Fibroblast of villous mesenchyme (primary cell): ENCODE data around the gene WDR55. TPM values are rescaled to one million over a fixed set of nuclear protein-coding genes. Genes with fewer than 3 reads are reported as not detected.

ENCODE experiments used
- DNase-seq: peaks from one replicate; pipeline ENCODE4 v3.0.0-alpha.2; 2010; ENCODE audit warnings: low read depth
- H3K4me3 ChIP-seq: 2 replicates; pipeline ENCODE4 v1.5.1; 2011; ENCODE audit warnings: low read depth, mild to moderate bottlenecking, low read length
- CTCF ChIP-seq: IDR thresholded peaks from 2 replicates; pipeline ENCODE4 v1.5.1; 2012; ENCODE audit warnings: low read depth, mild to moderate bottlenecking, low read length; ENCODE audit not compliant: insufficient read depth
- total RNA-seq: library from RNA; depleted of rRNA; stranded (reverse); fragments of >200 nt; gene quantifications from 2 replicates; pipeline ENCODE4 v1.2.3, GENCODE V29; 2012

Gene WDR55
- total RNA-seq, 1 donor = 41.5 TPM

- no peak overlapping the region for H3K4me3 ChIP-seq
- no peak for TF ChIP-seq CTCF
- DNase-seq = no peak
Measured at GRCh38 chr5:140631036-140631417, 33.7 kb upstream of the WDR55 start.

- no peak for TF ChIP-seq CTCF
- peak overlapping the region; percentile 45 for H3K4me3 ChIP-seq
- no peak for DNase-seq
Measured at GRCh38 chr5:140631831-140632365, 32.8 kb upstream of the WDR55 start.

GRCh38 chr5:140632366-140633020 is 32.2 kb upstream of the WDR55 start:
- H3K4me3 ChIP-seq = peak overlapping the region; percentile 45
- peak; percentile 55 for DNase-seq
- no peak for TF ChIP-seq CTCF

- peak; percentile 46 for DNase-seq
- H3K4me3 ChIP-seq = peak within 1 kb of the TSS; percentile 45
- TF ChIP-seq CTCF = no peak
Measured at GRCh38 chr5:140633021-140633471, 31.7 kb upstream of the WDR55 start, which contains the start of gene CD14. Gene CD14, minus strand, starts transcription at chr5:140633175. Its CDS starts 104 bp downstream, at chr5:140633071.

- no peak for TF ChIP-seq CTCF
- no peak for DNase-seq
Measured at GRCh38 chr5:140633501-140633900, 31.2 kb upstream of the WDR55 start.

GRCh38 chr5:140634103-140634502 is 30.6 kb upstream of the WDR55 start:
- DNase-seq = no peak
- no peak for TF ChIP-seq CTCF
- H3K4me3 ChIP-seq = no peak overlapping the region

More at GRCh38 chr5:140633501-140633900, 31.2 kb upstream of the WDR55 start:
- H3K4me3 ChIP-seq = no peak overlapping the region
